GM21529 (cell line): ENCODE measurements around the gene DMAC2L.

Experiments
- ATAC-seq: cut with Tn5 transposase; IDR thresholded peaks from one replicate; pipeline ENCODE4 v1.9.1; 2021; ENCODE audit not compliant: unreplicated experiment

The DMAC2L gene

DNA sequence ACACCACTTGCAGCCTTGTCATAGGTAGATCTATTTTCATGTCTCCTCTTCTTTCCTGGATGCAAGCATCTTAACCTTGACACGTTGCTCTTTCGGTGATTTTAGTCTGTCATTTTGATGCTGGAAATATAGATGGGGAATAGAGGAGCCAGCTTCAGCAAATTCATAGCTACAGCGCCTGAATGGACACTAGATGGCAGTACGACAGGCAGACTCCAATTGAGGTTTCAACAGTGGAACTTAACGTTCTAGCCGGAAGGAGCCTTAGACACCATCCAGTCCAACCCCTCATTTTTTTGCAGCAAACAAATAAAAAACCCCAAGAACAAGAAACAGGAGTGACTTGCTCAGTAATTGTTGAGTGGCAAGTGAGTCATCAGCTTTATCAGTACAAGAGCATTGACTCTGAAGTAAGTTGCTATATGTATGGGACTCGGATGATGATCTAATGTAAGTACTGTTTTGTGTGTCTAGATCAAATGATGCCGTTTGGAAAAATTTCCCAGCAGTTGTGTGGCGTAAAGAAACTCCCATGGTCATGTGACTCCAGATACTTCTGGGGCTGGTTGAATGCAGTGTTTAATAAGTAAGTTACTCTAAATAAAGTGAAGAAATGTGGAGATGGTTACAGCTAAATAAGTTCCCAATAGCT lies 9.0 kb downstream of the DMAC2L start:
- peak; percentile 92 for ATAC-seq

DNA sequence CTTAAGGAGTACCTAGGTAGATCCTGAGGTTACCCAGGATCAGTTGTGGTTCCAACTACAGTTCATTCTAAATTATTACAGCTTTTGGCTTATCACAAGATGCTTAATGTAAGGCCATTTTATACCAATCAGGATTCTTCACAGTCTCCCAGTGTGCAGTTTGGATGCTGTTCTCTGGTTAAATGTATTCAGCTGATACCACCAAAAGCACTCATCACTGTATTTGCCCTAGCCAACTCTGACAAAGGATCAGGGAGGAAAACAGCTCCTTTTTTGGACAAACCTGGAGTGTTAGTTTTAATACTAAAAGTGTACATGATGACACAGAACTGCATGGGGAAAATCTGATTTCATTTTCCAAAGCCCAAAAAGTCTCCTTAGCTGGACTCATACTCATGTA lies 19.5 kb downstream of the DMAC2L start:
- ATAC-seq: no peak

DNA sequence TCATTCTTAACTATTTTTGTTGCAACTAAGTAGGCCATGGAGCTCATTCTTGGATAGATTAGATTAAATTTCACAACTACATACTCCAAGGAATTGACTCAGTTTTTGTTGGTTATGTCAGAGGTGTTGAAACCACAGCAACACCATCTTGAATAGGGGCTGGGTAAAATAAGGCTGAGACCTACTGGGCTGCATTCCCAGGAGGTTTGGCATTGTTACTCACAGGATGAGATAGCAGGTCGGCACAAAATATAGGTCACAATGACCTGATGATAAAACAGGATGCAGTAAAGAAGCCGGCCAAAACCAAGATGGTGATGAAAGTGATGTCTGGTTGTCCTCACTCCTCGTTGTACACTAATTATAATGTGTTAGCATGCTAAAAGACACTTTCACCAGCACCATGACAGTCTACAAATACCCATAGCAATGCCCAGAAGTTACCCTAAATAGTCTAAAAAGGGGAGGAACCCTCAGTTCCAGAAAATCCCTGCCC lies 20.9 kb downstream of the DMAC2L start:
- no peak for ATAC-seq

DNA sequence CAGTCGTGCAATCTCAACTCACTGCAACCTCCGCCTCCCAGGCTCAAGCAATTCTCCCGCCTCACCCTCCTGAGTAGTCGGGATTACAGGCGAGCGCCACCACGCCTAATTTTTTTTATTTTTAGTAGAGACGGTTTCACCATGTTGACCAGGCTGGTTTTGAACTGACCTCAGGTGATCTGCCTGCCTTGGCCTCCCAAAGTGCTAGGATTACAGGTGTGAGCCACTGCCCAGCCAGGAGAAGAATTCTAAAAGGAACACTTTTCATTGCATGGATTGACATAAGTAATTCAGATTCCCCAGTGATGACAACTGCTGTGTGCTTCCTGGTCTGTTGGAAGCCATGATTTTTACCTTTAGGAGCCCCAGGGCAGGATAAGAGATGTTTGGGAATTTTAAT lies 22.1 kb downstream of the DMAC2L start:
- no peak for ATAC-seq

DNA sequence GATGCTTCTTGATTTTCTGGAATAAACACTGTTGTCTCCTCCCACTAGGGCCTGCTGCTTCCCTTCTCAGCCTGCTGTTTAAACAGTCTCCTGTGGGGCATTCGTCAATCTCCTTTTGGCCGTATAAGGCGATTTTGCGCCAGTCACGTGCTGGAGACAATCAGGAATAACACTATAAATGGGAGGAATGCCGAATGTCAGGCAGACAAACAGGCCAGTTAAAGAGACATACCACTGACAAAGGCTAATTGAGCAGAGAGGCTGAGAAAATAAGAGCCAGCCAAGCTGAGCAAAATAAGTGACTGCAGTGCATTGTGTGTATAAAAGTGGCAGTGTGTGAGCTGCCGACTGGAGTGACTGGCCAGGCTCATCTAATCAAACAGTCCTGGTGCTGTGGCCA lies 23.3 kb downstream of the DMAC2L start:
- no peak for ATAC-seq

DNA sequence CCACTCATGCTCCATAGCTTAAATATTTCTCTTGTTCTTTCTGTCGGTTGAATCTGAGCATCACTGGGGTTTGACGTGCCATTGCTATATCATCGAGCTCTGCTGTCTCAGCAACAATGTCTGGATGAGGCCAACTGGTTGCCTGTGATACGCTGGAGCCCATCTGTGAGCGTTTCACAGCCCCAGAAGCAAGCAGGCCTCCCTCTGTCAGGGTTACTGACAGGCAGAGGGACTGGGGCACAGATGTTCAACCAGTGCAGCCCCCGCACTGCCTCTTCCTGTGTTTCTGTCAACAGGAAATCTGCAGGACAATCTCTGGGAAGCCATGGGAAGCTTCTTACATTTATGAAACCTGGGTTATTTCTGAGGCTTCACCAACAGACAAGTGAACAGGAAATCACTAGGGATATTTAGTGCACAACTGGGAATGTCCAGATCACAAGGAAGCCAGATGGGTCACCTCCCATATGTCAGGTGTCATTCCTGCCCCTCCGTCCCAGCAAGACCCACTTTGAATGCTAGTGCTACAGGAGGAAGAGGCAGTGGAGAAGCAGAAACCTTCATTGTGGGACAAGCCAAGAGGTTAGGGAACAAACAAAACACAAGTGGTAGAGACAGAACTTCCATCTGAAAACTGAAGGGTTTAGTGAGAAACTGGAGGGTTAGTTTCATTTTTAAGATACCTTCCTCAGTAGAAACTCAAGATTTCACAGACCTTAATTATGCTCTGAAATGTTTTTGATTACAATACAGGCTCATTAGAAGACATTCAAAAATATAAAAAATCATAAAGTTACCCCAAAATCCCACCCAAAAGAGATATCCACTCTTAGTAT lies 24.1 kb downstream of the DMAC2L start:
- no peak for ATAC-seq

DNA sequence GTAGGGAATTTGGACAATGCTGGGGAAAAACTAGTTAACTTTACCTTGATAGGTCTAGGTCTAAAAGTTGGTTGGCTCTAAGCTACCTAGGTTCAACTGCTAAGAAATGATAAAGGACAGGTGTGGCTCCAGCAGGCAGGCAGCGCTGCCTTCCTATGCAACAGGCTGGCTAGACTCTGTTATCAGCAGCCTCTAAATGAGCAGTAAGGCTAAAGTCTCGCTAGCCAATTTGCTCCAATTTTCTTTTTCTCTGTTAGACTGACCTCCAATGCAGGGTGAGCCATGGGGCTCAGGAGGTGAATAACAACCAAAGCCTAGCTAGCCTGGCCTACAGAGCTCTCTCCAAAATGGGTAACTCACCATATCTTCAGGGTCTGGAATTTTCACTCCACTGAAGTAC lies 26.5 kb downstream of the DMAC2L start:
- no peak for ATAC-seq

DNA sequence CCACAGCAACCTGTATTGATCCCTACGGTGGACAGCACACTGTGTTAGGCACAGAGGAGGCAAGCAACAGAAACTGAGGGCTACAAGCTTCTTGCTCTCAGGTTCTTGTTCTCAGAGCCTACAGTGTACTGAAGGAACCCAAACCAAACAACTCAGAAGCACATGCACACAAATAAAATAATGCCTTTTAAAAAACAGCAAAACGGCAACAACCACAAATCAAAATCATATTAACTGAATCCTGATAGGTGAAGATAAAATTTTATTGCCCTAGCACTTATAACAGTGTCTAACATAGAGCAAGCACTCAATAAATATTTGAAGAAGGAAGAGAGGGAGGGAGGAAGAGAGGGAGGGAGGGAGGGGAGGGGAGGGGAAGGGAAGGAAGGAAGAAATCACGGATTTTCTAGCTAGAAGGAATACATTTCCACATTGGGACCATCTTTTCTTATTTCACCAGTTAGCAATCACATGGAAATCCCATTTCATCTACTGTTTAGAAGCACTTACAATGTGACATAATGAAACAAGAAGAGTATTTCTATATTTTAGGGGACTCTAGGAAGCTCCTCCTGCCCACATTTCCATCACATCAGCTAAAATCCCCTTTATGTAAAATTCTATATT lies 27.2 kb downstream of the DMAC2L start:
- no peak for ATAC-seq

DNA sequence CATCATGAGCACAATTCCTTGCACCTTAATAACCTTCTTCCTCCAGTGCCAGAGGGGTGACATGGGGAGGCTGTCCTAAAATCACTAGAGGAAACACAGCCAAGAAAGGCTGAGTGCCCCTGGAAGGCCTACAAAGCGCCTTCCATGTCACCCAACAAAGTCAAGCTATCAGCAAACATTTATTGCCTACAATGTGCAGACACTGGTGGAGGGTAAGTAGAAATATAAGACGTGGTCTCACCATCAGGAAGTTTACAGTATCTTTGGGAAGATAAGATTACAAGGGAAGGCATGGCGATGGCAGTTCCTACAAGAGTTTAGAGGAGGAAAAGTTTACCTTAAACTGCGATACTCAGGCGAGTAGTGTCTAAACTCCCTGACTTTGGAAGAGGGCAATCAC lies 27.9 kb downstream of the DMAC2L start:
- ATAC-seq: no peak

DNA sequence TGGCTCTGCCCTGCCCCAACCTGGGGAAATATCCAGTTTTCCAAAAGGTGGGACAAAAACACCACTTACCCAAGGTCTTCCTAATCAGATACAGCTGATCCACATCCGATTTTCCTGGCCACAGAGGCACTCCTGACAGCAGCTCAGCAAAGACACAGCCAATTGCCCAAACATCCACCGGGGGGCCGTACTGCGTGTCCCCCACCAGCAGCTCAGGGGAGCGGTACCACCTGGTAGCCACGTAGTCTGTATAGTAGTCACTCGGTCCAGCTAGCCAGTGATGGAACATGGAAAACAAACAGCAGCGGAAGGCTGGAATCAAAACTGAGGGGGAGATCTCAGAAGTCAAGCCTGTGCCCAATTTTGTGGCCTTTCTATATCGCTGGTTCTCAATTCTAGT lies 28.8 kb downstream of the DMAC2L start:
- ATAC-seq: no peak

DNA sequence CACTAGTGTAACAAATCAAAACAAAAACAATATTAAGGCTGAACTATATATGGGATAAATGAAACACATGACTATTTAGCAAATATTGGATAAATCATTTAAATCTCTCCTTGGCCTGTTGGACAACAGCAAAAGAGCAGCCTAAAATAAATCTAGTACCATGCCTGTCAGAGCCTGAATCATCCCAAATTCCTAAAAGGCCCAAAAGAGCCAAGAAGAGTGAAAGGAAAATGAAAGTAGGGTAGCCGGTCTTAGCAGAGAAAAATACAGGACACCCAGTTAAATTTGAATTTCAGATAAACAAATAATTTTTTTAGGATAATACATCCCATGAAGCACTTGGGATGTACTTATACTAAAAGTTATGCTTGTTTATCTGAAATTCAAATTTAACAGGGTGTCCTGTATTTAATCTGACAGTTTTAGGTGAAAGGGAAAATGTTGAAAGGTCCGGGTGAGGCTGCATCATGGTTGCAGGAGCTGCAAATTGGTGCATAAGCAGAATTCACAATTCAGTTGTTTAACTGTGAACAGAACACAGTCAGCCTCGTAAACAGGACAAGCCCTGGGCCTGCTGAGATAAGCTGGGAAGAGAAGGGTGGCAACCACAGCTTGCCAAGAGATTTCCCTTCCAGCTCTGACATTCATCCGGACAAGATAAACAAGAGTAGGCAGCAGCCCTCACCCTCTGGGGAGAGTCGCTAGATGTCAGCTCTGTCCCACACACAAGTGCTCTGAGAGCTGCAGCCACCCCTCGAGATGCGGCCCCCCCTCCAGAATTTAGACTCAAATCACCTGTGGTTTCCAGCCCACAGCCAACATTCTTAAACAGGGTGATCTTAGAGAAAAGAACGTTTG lies 30.3 kb downstream of the DMAC2L start:
- ATAC-seq: no peak

DNA sequence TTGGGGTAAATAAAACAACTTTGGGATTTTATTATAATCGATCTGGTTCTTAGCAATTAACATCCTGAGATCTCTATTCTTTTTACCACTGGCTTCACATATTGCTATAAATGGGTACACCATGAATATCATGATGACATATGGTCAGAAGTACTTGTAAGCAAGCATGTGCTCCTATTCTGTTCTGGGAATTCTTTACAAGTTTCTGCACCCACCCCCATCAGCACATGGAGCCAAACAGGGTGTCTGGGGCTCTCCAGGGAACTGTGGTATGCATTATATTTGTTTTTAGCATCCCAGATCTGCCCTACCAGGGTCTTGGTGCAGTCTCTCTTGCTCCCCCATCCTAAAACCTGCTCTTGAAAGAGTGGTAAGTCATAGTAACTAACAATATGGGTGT lies 31.3 kb downstream of the DMAC2L start:
- ATAC-seq: no peak

DNA sequence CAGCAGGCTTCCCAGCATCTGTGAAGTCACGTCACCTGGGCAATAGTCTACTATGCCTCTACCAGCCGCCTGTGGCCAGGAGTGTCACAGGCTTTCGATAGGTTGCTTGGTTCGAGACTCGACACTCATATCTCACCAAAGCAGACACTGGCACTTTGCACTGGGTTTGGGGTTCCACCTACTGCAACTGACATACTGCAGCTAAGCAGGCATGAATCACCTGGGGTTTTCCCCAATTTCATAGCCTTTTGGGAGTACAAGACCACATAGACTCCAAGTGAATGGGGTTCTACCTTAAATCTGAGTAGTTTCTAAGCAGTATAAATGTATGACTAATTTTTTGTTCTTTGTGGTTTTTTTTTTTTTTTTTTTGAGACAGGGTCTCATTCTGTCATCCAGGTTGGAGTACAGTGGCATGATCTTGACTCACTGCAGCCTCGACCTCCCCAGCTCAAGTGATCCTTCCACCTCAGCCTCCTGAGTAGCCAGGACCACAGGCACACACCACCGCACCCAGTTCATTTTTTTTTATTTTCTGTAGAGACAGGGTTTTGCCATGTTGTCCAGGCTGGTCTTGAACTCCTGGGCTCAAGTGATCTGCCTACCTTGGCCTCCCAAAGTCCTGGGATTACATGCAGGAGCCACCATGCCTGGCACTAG lies 32.1 kb downstream of the DMAC2L start:
- ATAC-seq: peak; percentile 92

DNA sequence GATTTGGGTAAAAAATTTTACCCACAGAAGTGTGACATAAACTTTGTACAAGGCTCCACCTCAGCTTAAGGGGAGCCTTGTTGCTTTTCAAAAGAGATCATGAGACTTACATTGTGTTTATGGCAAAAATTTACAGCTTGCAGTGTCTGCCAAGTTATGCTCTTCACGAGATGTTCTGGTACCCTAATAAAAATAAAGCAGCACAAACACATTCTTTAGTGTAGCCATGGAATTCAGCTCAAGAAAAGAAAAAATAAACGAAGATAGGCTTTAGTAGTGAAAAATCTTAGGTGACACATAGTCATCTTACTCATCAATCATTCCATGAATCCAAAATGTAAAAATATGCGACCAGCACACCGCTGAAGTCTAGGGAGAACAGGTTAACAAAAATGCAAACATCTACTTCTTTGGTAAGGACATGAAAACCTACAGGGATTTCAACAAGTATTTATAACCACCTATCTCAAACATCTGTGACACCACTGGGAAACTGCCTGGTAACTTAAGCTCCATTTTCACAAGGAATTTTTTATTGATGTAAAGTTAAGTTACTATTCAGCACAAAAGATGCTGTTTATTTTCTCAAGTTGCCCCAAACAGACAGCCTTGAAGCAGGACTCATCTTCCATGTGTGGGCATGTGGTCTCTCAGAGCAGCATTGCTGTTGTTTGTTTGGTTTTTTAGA lies 32.9 kb downstream of the DMAC2L start:
- no peak for ATAC-seq

DNA sequence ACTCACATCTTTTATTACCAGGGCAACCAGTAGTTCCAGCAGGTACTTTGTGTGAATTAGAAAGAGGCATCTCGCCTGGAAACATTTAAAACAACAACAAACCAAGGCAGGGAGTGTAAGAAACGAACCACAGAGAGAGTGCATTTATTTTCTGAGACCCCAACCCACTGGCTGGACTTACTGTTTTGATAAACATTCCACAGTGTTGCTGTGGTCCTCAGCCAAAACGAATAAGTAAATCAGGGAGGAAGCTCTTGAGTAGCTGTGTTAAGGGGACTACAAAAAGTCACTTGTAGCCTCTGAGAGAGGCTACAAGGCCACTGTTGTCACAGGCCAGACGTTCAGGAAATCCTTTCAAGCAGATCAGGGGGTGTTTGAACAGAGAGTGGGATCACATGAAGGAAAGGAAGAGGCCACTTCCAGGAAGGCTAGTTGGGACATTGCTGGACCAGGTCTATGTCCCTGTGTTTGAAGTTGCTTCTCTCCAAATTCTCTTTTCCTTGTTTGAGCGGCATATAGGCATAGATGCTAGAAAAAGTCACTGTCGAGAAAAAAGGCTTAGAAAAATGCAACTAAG lies 33.8 kb downstream of the DMAC2L start:
- ATAC-seq: no peak

DNA sequence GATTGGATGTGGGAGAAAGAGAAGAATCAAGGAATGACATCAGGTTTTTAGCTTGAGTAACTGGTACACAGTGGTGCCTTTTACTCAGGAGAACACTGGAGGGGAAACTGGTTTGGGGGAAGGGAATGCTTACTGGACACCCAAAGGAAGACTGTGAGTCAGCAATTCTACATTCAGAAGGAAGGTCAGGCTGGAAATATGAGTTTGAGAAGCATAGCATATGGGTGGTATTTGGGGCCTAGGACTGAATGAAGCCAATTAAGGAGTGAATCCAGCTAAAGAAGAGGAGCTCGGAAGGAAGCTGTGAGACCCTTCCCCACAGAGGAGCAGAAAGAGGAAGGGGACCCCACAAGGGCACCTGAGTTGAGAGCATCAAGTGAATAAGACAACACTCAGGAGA lies 35.4 kb downstream of the DMAC2L start:
- ATAC-seq: no peak

DNA sequence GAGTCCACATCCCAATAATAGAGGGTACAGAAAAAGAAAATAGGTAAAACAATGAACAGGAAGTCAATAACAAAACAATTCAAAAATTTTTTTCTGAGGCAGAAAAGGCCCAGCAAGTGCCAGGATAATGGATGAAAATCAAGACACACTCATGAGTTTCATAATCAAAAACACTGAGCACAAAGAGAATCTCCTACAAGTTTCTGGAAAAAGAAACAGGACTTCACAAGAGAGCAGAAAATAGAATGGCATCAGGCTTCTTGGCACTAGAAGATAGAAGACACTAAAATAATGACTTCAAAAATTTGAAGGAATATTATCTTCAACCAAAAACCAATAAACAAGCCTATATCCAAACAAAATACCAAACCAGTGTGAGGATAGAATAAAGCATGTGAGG lies 36.8 kb downstream of the DMAC2L start:
- ATAC-seq: no peak

DNA sequence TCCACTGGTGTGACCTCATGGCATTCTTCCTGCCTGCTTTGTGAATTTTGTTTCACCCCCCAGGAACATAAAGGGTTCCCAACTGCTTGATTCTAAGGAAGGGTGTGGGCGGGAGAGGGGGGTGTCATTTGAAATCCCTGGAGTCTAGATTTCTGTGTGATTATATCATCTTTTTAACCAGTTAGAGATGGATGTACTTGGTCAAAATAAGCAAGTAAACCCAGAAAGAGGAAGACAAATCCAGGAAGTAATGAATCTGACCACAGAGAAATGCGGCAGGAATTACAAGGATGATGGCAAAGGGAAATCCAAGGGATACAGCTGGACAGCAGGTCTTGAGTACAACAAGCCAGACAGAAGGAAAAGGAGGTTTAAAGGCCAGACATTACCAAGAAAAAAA lies 38.9 kb downstream of the DMAC2L start:
- no peak for ATAC-seq

DNA sequence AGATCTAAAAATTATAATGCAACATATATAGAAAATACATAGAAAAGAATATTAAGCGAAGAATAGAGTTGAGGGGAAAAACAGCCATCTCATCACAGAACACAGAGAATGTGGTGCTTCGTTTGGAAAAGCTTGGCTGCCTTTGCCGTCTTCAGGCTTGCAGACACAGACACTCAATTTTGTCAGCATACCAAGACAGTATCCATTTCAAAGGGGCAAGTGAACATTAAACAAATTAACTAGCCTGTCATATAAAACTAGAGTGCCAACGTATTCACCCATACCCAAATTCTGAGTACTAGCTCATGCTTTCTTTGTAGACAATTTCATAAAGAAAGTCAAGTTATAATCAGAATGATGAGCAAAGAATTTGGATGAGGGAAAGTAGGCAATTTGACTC lies 40.5 kb downstream of the DMAC2L start:
- ATAC-seq: no peak

DNA sequence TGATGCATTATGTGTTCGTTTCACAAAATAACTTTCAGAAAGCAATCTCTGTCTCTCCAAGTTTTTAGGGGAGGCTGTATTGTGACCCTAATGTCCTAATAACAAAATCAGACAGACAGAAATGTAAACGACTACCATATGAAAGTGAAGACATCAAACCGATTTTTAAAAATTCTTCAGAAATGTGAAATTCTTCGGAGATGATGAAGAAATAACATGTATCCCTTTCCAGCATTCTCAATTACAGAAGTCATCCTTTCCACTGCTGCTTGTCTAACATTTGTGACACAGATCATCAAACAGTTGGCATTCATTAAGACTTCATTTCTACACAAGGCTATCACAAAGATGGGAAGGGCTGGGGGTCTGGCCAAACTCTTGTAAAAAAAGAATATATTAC lies 41.0 kb downstream of the DMAC2L start:
- ATAC-seq: no peak
